ENCODE results near the gene DERL3.

The DERL3 gene

DNA sequence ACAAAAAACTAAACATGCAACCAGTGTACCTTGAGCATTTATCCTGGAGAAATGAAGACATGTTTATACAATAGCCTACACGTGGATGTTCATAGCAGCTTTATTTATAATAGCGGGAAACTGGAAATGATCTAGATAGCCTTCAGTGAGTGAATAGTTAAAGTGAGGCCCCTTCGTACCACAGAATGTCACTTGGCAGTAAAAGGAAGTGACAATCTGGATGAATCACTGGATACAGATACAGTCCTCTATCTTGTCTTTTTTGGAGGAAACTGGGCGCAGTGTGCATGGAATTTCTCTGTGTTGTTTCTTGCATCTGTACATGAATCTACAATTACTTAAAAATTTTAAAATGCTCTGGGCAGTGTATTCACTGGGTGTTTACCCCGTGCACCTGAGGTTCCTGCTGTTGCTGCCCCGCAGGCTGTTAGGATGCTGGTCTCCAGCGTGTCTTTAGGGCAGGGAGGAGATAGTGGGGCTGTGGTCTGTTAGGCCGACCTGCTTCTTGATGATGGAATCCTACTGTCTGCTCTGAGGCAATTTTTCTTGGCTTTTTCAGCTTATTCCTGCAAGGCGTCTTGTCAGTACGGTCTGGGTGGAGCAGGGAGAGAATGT is 23.2 kb downstream of the DERL3 start:
- H3K27ac ChIP-seq (ENCODE audit: low read length) = no peak overlapping the region
- H3K9ac ChIP-seq (ENCODE audit: low read depth, low read length) = no peak overlapping the region
- no peak for DNase-seq
- H3K36me3 ChIP-seq (ENCODE audit: insufficient read depth, low read length) = peaks cover 82% of the 10 kb centered on the region
- H3K4me1 ChIP-seq (ENCODE audit: insufficient read depth, low read length) = no peaks in the 10 kb centered on the region; the same call in 1 of the 2 replicates
- H4K20me1 ChIP-seq (ENCODE audit: insufficient read depth, low read length) = peaks cover 2% of the 10 kb centered on the region; the same call in 1 of the 2 replicates
- H3K4me2 ChIP-seq (ENCODE audit: insufficient read depth, low read length) = no peak overlapping the region
- H3K79me2 ChIP-seq (ENCODE audit: insufficient read depth, low read length) = no peaks in the 10 kb centered on the region
- H3K9me3 ChIP-seq (ENCODE audit: insufficient read depth, low read length, severe bottlenecking) = no peaks in the 10 kb centered on the region
- H2AFZ ChIP-seq (ENCODE audit: low read depth, low read length) = no peak overlapping the region
- no peak for ATAC-seq (ENCODE audit: insufficient read depth, low read depth)
- no peak overlapping the region for H3K4me3 ChIP-seq (ENCODE audit: low read depth in 1 of 2, low read length in 2 of 2)
- no peaks in the 10 kb centered on the region for H3K27me3 ChIP-seq (ENCODE audit: insufficient read depth, low read length, poor library complexity)
- TF ChIP-seq, protein P1, sequence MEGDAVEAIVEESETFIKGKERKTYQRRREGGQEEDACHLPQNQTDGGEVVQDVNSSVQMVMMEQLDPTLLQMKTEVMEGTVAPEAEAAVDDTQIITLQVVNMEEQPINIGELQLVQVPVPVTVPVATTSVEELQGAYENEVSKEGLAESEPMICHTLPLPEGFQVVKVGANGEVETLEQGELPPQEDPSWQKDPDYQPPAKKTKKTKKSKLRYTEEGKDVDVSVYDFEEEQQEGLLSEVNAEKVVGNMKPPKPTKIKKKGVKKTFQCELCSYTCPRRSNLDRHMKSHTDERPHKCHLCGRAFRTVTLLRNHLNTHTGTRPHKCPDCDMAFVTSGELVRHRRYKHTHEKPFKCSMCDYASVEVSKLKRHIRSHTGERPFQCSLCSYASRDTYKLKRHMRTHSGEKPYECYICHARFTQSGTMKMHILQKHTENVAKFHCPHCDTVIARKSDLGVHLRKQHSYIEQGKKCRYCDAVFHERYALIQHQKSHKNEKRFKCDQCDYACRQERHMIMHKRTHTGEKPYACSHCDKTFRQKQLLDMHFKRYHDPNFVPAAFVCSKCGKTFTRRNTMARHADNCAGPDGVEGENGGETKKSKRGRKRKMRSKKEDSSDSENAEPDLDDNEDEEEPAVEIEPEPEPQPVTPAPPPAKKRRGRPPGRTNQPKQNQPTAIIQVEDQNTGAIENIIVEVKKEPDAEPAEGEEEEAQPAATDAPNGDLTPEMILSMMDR (IDR thresholded peaks at IDR 0.05; ENCODE audit: borderline replicate concordance, extremely low read depth, low read length, poor library complexity, severe bottlenecking) = no peak
- no peak for TF ChIP-seq EZH2 (IDR thresholded peaks at IDR 0.05; ENCODE audit: borderline replicate concordance, low read depth, low read length, severe bottlenecking)

DNA sequence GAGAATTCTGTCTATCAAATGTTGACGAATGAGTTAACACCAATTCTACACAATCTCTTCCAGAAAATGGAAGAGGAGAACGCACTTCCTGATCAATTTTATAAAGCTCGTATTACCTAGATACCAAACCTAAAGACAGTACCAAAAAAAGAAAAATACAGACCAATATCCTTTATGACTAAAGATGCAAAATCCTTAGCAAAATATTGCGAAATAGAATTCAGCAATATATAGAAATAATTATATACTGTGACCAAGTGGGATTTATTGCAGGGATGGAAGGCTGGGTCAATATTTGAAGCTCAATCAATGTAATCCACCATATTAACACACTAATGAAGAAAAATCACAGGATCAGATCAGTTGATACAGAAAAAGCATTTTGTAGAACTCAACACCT is 26.4 kb downstream of the DERL3 start:
- ATAC-seq (ENCODE audit: insufficient read depth, low read depth) (no peak), DNase-seq (no peak)
- Histone ChIP-seq H3K27me3 (ENCODE audit: insufficient read depth, low read length, poor library complexity) (no peaks in the 10 kb centered on the region), H3K27ac (ENCODE audit: low read length) (no peak overlapping the region), H4K20me1 (ENCODE audit: insufficient read depth, low read length) (no peaks in the 10 kb centered on the region), H3K9me3 (ENCODE audit: insufficient read depth, low read length, severe bottlenecking) (no peaks in the 10 kb centered on the region), H3K9ac (ENCODE audit: low read depth, low read length) (no peak overlapping the region), H3K36me3 (ENCODE audit: insufficient read depth, low read length) (peaks cover 64% of the 10 kb centered on the region), H3K4me3 (ENCODE audit: low read depth in 1 of 2, low read length in 2 of 2) (no peak overlapping the region), H2AFZ (ENCODE audit: low read depth, low read length) (no peak overlapping the region), H3K4me2 (ENCODE audit: insufficient read depth, low read length) (no peak overlapping the region), H3K79me2 (ENCODE audit: insufficient read depth, low read length) (no peaks in the 10 kb centered on the region), H3K4me1 (ENCODE audit: insufficient read depth, low read length) (no peaks in the 10 kb centered on the region)
- TF ChIP-seq EZH2 (IDR thresholded peaks at IDR 0.05; ENCODE audit: borderline replicate concordance, low read depth, low read length, severe bottlenecking) = no peak
- TF ChIP-seq, protein P1 (IDR thresholded peaks at IDR 0.05; ENCODE audit: borderline replicate concordance, extremely low read depth, low read length, poor library complexity, severe bottlenecking) = no peak

GRCh38 chr22:23806837-23807236 is 32.0 kb downstream of the DERL3 start:
- peaks cover 80% of the 10 kb centered on the region for H3K36me3 ChIP-seq (ENCODE audit: insufficient read depth, low read length)
- H3K4me1 ChIP-seq (ENCODE audit: insufficient read depth, low read length) = no peaks in the 10 kb centered on the region

More at GRCh38 chr22:23806837-23807236, 32.0 kb downstream of the DERL3 start:
- Histone ChIP-seq H3K27me3 (ENCODE audit: insufficient read depth, low read length, poor library complexity) (no peaks in the 10 kb centered on the region), H3K9me3 (ENCODE audit: insufficient read depth, low read length, severe bottlenecking) (no peaks in the 10 kb centered on the region), H4K20me1 (ENCODE audit: insufficient read depth, low read length) (peaks cover 5% of the 10 kb centered on the region), H3K79me2 (ENCODE audit: insufficient read depth, low read length) (no peaks in the 10 kb centered on the region), H2AFZ (ENCODE audit: low read depth, low read length) (no peak overlapping the region), H3K9ac (ENCODE audit: low read depth, low read length) (no peak overlapping the region), H3K4me2 (ENCODE audit: insufficient read depth, low read length) (no peak overlapping the region), H3K4me3 (ENCODE audit: low read depth in 1 of 2, low read length in 2 of 2) (no peak overlapping the region), H3K27ac (ENCODE audit: low read length) (no peak overlapping the region)
- ATAC-seq (ENCODE audit: insufficient read depth, low read depth) (no peak), DNase-seq (no peak)
- TF ChIP-seq, protein P1 (IDR thresholded peaks at IDR 0.05; ENCODE audit: borderline replicate concordance, extremely low read depth, low read length, poor library complexity, severe bottlenecking) = no peak
- no peak for TF ChIP-seq EZH2 (IDR thresholded peaks at IDR 0.05; ENCODE audit: borderline replicate concordance, low read depth, low read length, severe bottlenecking)
